NCI-H2107 treated with DMSO at 0.1 percent for 48 hours (cell line): ENCODE results near the gene UNC13C.

Source experiments
- DNase-seq: peaks from one replicate; lab custom pipeline; 2025; ENCODE audit not compliant: unreplicated experiment; lab: John Stamatoyannopoulos, UW

Gene UNC13C

GRCh38 chr15:54017251-54017650, 39.0 kb downstream of the UNC13C start:
- no peak for DNase-seq

GRCh38 chr15:54017959-54018358, 39.7 kb downstream of the UNC13C start:
- DNase-seq, result no peak

GRCh38 chr15:54026258-54026657, 48.0 kb downstream of the UNC13C start:
- DNase-seq, result no peak

GRCh38 chr15:54026891-54027290, 48.6 kb downstream of the UNC13C start:
- DNase-seq, result no peak

- no peak for DNase-seq
Measured at GRCh38 chr15:54029081-54029480, 50.8 kb downstream of the UNC13C start.

- DNase-seq, result no peak
Measured at GRCh38 chr15:54032066-54032465, 53.8 kb downstream of the UNC13C start.

- no peak for DNase-seq
Measured at GRCh38 chr15:54033356-54033860, 55.2 kb downstream of the UNC13C start.

- no peak for DNase-seq
Measured at GRCh38 chr15:54033869-54034458, 55.7 kb downstream of the UNC13C start.

GRCh38 chr15:54035616-54036015, 57.4 kb downstream of the UNC13C start:
- no peak for DNase-seq

GRCh38 chr15:54045397-54045796, 67.2 kb downstream of the UNC13C start:
- DNase-seq, result no peak

- DNase-seq, result no peak
Measured at GRCh38 chr15:54046093-54046492, 67.9 kb downstream of the UNC13C start.

- no peak for DNase-seq
Measured at GRCh38 chr15:54064365-54064764, 86.1 kb downstream of the UNC13C start.

GRCh38 chr15:54066403-54066802, 88.2 kb downstream of the UNC13C start:
- DNase-seq, result no peak

GRCh38 chr15:54082836-54083492, 104.7 kb downstream of the UNC13C start:
- DNase-seq, result no peak

GRCh38 chr15:54083501-54083900, 105.3 kb downstream of the UNC13C start:
- DNase-seq, result no peak

- DNase-seq, result no peak
Measured at GRCh38 chr15:54083991-54084390, 105.8 kb downstream of the UNC13C start.

GRCh38 chr15:54088837-54089236, 110.6 kb downstream of the UNC13C start:
- no peak for DNase-seq

- no peak for DNase-seq
Measured at GRCh38 chr15:54089776-54090175, 111.5 kb downstream of the UNC13C start.

- no peak for DNase-seq
Measured at GRCh38 chr15:54091651-54092050, 113.4 kb downstream of the UNC13C start.

- no peak for DNase-seq
Measured at GRCh38 chr15:54094661-54095060, 116.4 kb downstream of the UNC13C start.

- DNase-seq, result no peak
Measured at GRCh38 chr15:54097019-54097418, 118.8 kb downstream of the UNC13C start.

- no peak for DNase-seq
Measured at GRCh38 chr15:54099010-54099409, 120.8 kb downstream of the UNC13C start.
